Right lobe of liver (tissue), 6 donors: ENCODE results near the gene INPP4B. TPM values are rescaled to one million over a fixed set of nuclear protein-coding genes. Genes with fewer than 3 reads are reported as not detected.
"Not testable (repeated sequence)": the region's sequence is repeated elsewhere in the genome, so short reads cannot be mapped to it uniquely, and the experiment has no call there.

ENCODE experiments used
- ATAC-seq, 4 donors: fragments of 200-7000 bp; cut with Tn5 transposase; one replicate each; pipeline ENCODE4 v1.9.1; 2020; ENCODE audit warnings: mild to moderate bottlenecking in 4 of 4, moderate library complexity in 4 of 4
- DNase-seq, 3 donors: peaks; one replicate each; pipeline ENCODE4 v3.0.0-alpha.2; 2020
- H3K27ac ChIP-seq, 3 donors: fragments of 200-600 bp; one replicate each; pipeline ENCODE4 v1.8.0; 2022
- H3K27me3 ChIP-seq, 2 donors: fragments of 200-600 bp; one replicate each; pipeline ENCODE4 v1.8.0; 2022
- H3K36me3 ChIP-seq, 4 donors: fragments of 200-600 bp; sonication (generic) in 1 of 4; one replicate each; pipeline versions ENCODE4 v1.5.1 to v1.8.0; 2017 to 2022; ENCODE audit warnings: control low read depth in 1 of 4
- H3K4me1 ChIP-seq, 4 donors: fragments of 200-600 bp; sonication (generic) in 1 of 4; one replicate each; pipeline versions ENCODE4 v1.5.1 to v1.8.0; 2017 to 2022; ENCODE audit warnings: control low read depth in 1 of 4
- H3K4me3 ChIP-seq, 3 donors: fragments of 200-600 bp; one replicate each; pipeline ENCODE4 v1.8.0; 2022
- H3K9me3 ChIP-seq, 4 donors: fragments of 200-600 bp; sonication (generic) in 1 of 4; one replicate each; pipeline versions ENCODE4 v1.5.1 to v1.8.0; 2017 to 2022; ENCODE audit warnings: control low read depth in 1 of 4
- CTCF ChIP-seq, 4 donors: fragments of 200-600 bp in 3 of 4; fragments of 450-650 bp in 1 of 4; IDR thresholded peaks; one replicate each; pipeline versions ENCODE4 v1.5.1 to v1.8.0; 2016 to 2022; ENCODE audit warnings: antibody characterized with exemption in 4 of 4, mild to moderate bottlenecking in 2 of 4
- POLR2A ChIP-seq: fragments of 450-650 bp; IDR thresholded peaks from one replicate; pipeline ENCODE4 v1.6.1; 2017; ENCODE audit warnings: antibody characterized with exemption, mild to moderate bottlenecking
- WGBS: methylation state at CpG from one replicate; pipeline ENCODE4 v1.1.6; 2018; ENCODE audit warnings: low coverage, low lambda C conversion rate; ENCODE audit not compliant: insufficient coverage; ENCODE audit errors: missing lambda C conversion rate; 5-methylcytosine and 5-hydroxymethylcytosine counted together
- intact Hi-C, 2 donors: fragments of 100-400 bp; cut with DNase I; formaldehyde crosslinking; loops; one replicate each; pipeline versions ENCODE4 v1.11.2 to v1.14.1; 2022
- total RNA-seq, 6 experiments: library from RNA; depleted of rRNA in 2 of 6; stranded (reverse); fragments of >200 nt in 2 of 6; fragmentation: NEBNext Ultra II Directional in 3 of 6; extraction: Animal tissue kit (Norgen Biotek cat#: 25700) in 3 of 6; gene quantifications; one replicate each; pipeline versions ENCODE4 v1.1.0 to v1.2.4, GENCODE V29; 2016 to 2023
- donor health status: DM: no; HTN: yes; CAD: no.
- donor health status: DM: no; HTN: no; CAD: no.
- donor health status: DM: no; HTN: no; CAD: no.
- donor health status: DM: no; HTN: yes; CAD: no.
- donor health status: DM: no; HTN: yes; CAD: no.

Gene INPP4B
- total RNA-seq, 6 experiments from 2014 or later, result 0.73 to 5.0 (median 1.6) TPM

- WGBS, result 63% methylated on average over 2 of the region's 2 CpGs
Measured at GRCh38 chr4:142083264-142083663, 762.8 kb downstream of the INPP4B start.

GRCh38 chr4:142081025-142081424 lies 765.1 kb downstream of the INPP4B start:
- no peak for ATAC-seq
- H3K4me3 ChIP-seq, result no peak overlapping the region
- H3K36me3 ChIP-seq, result no peaks in the 10 kb centered on the region
- no peak overlapping the region for H3K27ac ChIP-seq
- intact Hi-C loops, result no loop called here
- no peaks in the 10 kb centered on the region for H3K4me1 ChIP-seq
- H3K9me3 ChIP-seq, result no peaks in the 10 kb centered on the region
- DNase-seq, result no peak
- no peaks in the 10 kb centered on the region for H3K27me3 ChIP-seq
- WGBS, result 45% methylated on average over 4 of the region's 4 CpGs
- TF ChIP-seq CTCF (IDR thresholded peaks at IDR 0.05) (no peak), POLR2A (no peak)

More at GRCh38 chr4:142083264-142083663, 762.8 kb downstream of the INPP4B start:
- ATAC-seq, result no peak
- H3K9me3 ChIP-seq, result no peaks in the 10 kb centered on the region
- H3K4me1 ChIP-seq, result no peaks in the 10 kb centered on the region
- H3K27me3 ChIP-seq, result no peaks in the 10 kb centered on the region
- H3K36me3 ChIP-seq, result no peaks in the 10 kb centered on the region
- no peak overlapping the region for H3K4me3 ChIP-seq
- intact Hi-C loops, result no loop called here
- no peak for DNase-seq
- TF ChIP-seq POLR2A (no peak), CTCF (IDR thresholded peaks at IDR 0.05) (no peak)
- no peak overlapping the region for H3K27ac ChIP-seq

GRCh38 chr4:142079959-142080358 lies 766.1 kb downstream of the INPP4B start:
- ATAC-seq (no peak), DNase-seq (no peak)
- Histone ChIP-seq H3K27me3 (no peaks in the 10 kb centered on the region), H3K27ac (no peak overlapping the region), H3K4me1 (no peaks in the 10 kb centered on the region), H3K36me3 (no peaks in the 10 kb centered on the region), H3K4me3 (no peak overlapping the region), H3K9me3 (no peaks in the 10 kb centered on the region)
- intact Hi-C loops, result no loop called here
- no peak for TF ChIP-seq POLR2A
- TF ChIP-seq CTCF (IDR thresholded peaks at IDR 0.05), result no peak
- 85% methylated on average over 1 of the region's 1 CpG for WGBS

GRCh38 chr4:142077048-142077447 lies 769.1 kb downstream of the INPP4B start:
- no peaks in the 10 kb centered on the region for H3K27me3 ChIP-seq
- intact Hi-C loops, result no loop called here
- no peak overlapping the region for H3K27ac ChIP-seq
- no peak overlapping the region for H3K4me3 ChIP-seq
- WGBS, result 54% methylated on average over 2 of the region's 2 CpGs
- H3K36me3 ChIP-seq, result no peaks in the 10 kb centered on the region
- no peak for DNase-seq
- no peaks in the 10 kb centered on the region for H3K9me3 ChIP-seq
- H3K4me1 ChIP-seq, result no peaks in the 10 kb centered on the region
- no peak for ATAC-seq
- TF ChIP-seq CTCF (IDR thresholded peaks at IDR 0.05) (no peak), POLR2A (no peak)

GRCh38 chr4:142068304-142068703 lies 777.8 kb downstream of the INPP4B start:
- H3K27me3 ChIP-seq, DNase-seq, H3K36me3 ChIP-seq, H3K27ac ChIP-seq, H3K4me3 ChIP-seq, intact Hi-C loops, H3K4me1 ChIP-seq, H3K9me3 ChIP-seq, ATAC-seq: not testable (repeated sequence)
- 57% methylated on average over 2 of the region's 2 CpGs for WGBS

- ATAC-seq, H3K4me1 ChIP-seq, intact Hi-C loops, DNase-seq, H3K9me3 ChIP-seq, H3K4me3 ChIP-seq, H3K27ac ChIP-seq, H3K27me3 ChIP-seq, H3K36me3 ChIP-seq: not testable (repeated sequence)
- WGBS, result 58% methylated on average over 2 of the region's 8 CpGs
Measured at GRCh38 chr4:142066562-142066961, 779.5 kb downstream of the INPP4B start.
